Panc1 (cell line): Measurements from ENCODE around the gene ANKRD49. TPM values are rescaled to one million over a fixed set of nuclear protein-coding genes. Genes with fewer than 3 reads are reported as not detected.

ENCODE experiments used
- ATAC-seq: fragments of 200-7000 bp; cut with Tn5 transposase; 2 replicates; pipeline ENCODE4 v1.9.1; 2020; ENCODE audit warnings: mild to moderate bottlenecking, moderate library complexity
- BruUV-seq: library from RNA; stranded (reverse); fragments of 400-500 nt; replicated peaks from 2 replicates; lab custom pipeline; 2021; lab: Mats Ljungman, UMichigan
- CTCF ChIA-PET: fragments of 300-600 bp; sonication (Branson Sonifier 250); formaldehyde crosslinking; loops from one replicate; lab custom pipeline; 2022; ENCODE audit warnings: antibody characterized with exemption; lab: Charles Lee
- POLR2A ChIA-PET: fragments of 300-600 bp; sonication (Branson Sonifier 250); formaldehyde crosslinking; loops from one replicate; lab custom pipeline; 2022; ENCODE audit warnings: antibody characterized with exemption; lab: Charles Lee
- DNase-seq: peaks from one replicate; pipeline ENCODE4 v3.0.0-alpha.2; 2010; ENCODE audit warnings: low read depth, low spot score
- H3K27ac ChIP-seq: 2 replicates; pipeline ENCODE4 v1.5.1; 2011; ENCODE audit warnings: mild to moderate bottlenecking, low read length, inconsistent platforms
- H3K27me3 ChIP-seq: fragments of 200-500 bp; sonication (Bioruptor generic); 2 replicates; pipeline ENCODE4 v1.6.0; 2014; ENCODE audit warnings: low read length, inconsistent platforms; ENCODE audit not compliant: control insufficient read depth, insufficient read depth
- H3K36me3 ChIP-seq: fragments of 200-500 bp; sonication (Bioruptor generic); 2 replicates; pipeline ENCODE4 v1.5.1; 2014; ENCODE audit warnings: inconsistent platforms, mild to moderate bottlenecking, low read length, moderate library complexity; ENCODE audit not compliant: control insufficient read depth, insufficient read depth
- H3K4me1 ChIP-seq: 2 replicates; pipeline ENCODE4 v1.5.1; 2011; ENCODE audit warnings: inconsistent platforms, mild to moderate bottlenecking, low read length, moderate library complexity; ENCODE audit not compliant: control insufficient read depth, insufficient read depth
- H3K4me3 ChIP-seq, 2 experiments: 2 replicates each; pipeline ENCODE4 v1.5.1; 2011 to 2012; ENCODE audit warnings: low read depth in 2 of 2, low read length in 2 of 2, mild to moderate bottlenecking in 2 of 2, inconsistent platforms in 1 of 2, moderate library complexity in 1 of 2
- H3K9me3 ChIP-seq: fragments of 200-500 bp; sonication (Bioruptor generic); 2 replicates; pipeline ENCODE4 v1.5.1; 2014; ENCODE audit warnings: low read depth, mild to moderate bottlenecking, inconsistent platforms, low read length, moderate library complexity; ENCODE audit not compliant: control insufficient read depth, insufficient read depth
- CTCF ChIP-seq: fragments of 450-650 bp; IDR thresholded peaks from 2 replicates; pipeline ENCODE4 v1.5.1; 2017; ENCODE audit warnings: mild to moderate bottlenecking
- POLR2AphosphoS5 ChIP-seq: IDR thresholded peaks from 2 replicates; pipeline ENCODE4 v1.6.1; 2012; ENCODE audit warnings: mild to moderate bottlenecking, low read depth, low read length, moderate library complexity
- REST ChIP-seq, 2 experiments: IDR thresholded peaks; 2 replicates each; pipeline ENCODE4 v1.6.1; 2011 to 2012; ENCODE audit warnings: low read depth in 2 of 2, control low read depth in 1 of 2, low read length in 1 of 2, mild to moderate bottlenecking in 1 of 2, moderate library complexity in 1 of 2; ENCODE audit not compliant: insufficient read depth in 1 of 2
- SIN3A ChIP-seq: IDR thresholded peaks from 2 replicates; pipeline ENCODE4 v1.6.1; 2012; ENCODE audit warnings: low read depth, mild to moderate bottlenecking, low read length, moderate library complexity, borderline replicate concordance; ENCODE audit not compliant: insufficient read depth
- TCF7L2 ChIP-seq: IDR thresholded peaks from 2 replicates; pipeline ENCODE4 v1.6.1; 2011; ENCODE audit warnings: mild to moderate bottlenecking, low read depth, low read length, inconsistent platforms
- in situ Hi-C: cut with HindIII; loops from 2 replicates; pipeline ENCODE4 v1.10.0; 2016; ENCODE audit warnings: low sequenced_read_pairs, low pct_unique_long_range_greater_than_20kb
- intact Hi-C: fragments of 100-400 bp; cut with micrococcal nuclease; formaldehyde crosslinking; loops from one replicate; pipeline ENCODE4 v1.10.0; 2022; ENCODE audit not compliant: unreplicated experiment
- total RNA-seq: library from RNA; stranded (reverse); gene quantifications from one replicate; pipeline ENCODE4 v1.2.1, GENCODE V29; 2021; ENCODE audit not compliant: unreplicated experiment

ANKRD49 gene
- total RNA-seq, 1 experiment from 2014 or later = 15.4 TPM

GRCh38 chr11:94494126-94494680, 419 bp downstream of the ANKRD49 start:
- intact Hi-C loops (no loop called here), in situ Hi-C loops (no loop called here)
- peaks cover 24% of the 10 kb centered on the region; the same call in 1 of the 2 replicates for H3K4me1 ChIP-seq
- peak overlapping the region; percentile 83 for H3K27ac ChIP-seq
- POLR2A ChIA-PET = no interaction called here
- CTCF ChIA-PET = no interaction called here
- peak overlapping the region; percentile 95 to 99 for H3K4me3 ChIP-seq
- no peak for TF ChIP-seq REST (IDR thresholded peaks at IDR 0.05; ENCODE audit: insufficient read depth in 1 of 2, low read depth in 2 of 2, low read length in 1 of 2)
- TF ChIP-seq CTCF = no peak
- no peak for TF ChIP-seq POLR2AphosphoS5
- no peak for TF ChIP-seq SIN3A
- TF ChIP-seq TCF7L2 = peak; percentile 7; the same call in 1 of the 2 replicates
- no TSS peak for BruUV-seq
- DNase-seq = no peak
- H3K36me3 ChIP-seq = peaks cover 24% of the 10 kb centered on the region
- no peaks in the 10 kb centered on the region for H3K9me3 ChIP-seq
- ATAC-seq = peak; percentile 81
- H3K27me3 ChIP-seq = no peaks in the 10 kb centered on the region

GRCh38 chr11:94500181-94500580, 6.4 kb downstream of the ANKRD49 start:
- H3K27me3 ChIP-seq = no peaks in the 10 kb centered on the region
- POLR2A ChIA-PET = no interaction called here
- CTCF ChIA-PET = no interaction called here
- in situ Hi-C loops = no loop called here
- H3K4me3 ChIP-seq = no peak overlapping the region
- intact Hi-C loops = loop anchor here (5.0 to 10.0 kb wide), 3 partner anchors 173 to 1265 kb away; no protein-coding TSS in a partner anchor
- H3K9me3 ChIP-seq = no peaks in the 10 kb centered on the region
- H3K27ac ChIP-seq = no peak overlapping the region
- no TSS peak for BruUV-seq
- TF ChIP-seq CTCF (no peak), SIN3A (no peak), TCF7L2 (no peak), REST (IDR thresholded peaks at IDR 0.05; ENCODE audit: insufficient read depth in 1 of 2, low read depth in 2 of 2, low read length in 1 of 2) (no peak), POLR2AphosphoS5 (no peak)
- DNase-seq (no peak), ATAC-seq (no peak)
- H3K4me1 ChIP-seq = peaks cover 5% of the 10 kb centered on the region; the same call in 1 of the 2 replicates
- peaks cover 20% of the 10 kb centered on the region for H3K36me3 ChIP-seq
